GM21786 (cell line): ENCODE data around the gene ESPN.
"Not testable (repeated sequence)": the region's sequence is repeated elsewhere in the genome, so short reads cannot be mapped to it uniquely, and the experiment has no call there.

ENCODE experiments used
- ATAC-seq: cut with Tn5 transposase; IDR thresholded peaks from one replicate; pipeline ENCODE4 v1.9.1; 2021; ENCODE audit not compliant: unreplicated experiment

ESPN gene

DNA sequence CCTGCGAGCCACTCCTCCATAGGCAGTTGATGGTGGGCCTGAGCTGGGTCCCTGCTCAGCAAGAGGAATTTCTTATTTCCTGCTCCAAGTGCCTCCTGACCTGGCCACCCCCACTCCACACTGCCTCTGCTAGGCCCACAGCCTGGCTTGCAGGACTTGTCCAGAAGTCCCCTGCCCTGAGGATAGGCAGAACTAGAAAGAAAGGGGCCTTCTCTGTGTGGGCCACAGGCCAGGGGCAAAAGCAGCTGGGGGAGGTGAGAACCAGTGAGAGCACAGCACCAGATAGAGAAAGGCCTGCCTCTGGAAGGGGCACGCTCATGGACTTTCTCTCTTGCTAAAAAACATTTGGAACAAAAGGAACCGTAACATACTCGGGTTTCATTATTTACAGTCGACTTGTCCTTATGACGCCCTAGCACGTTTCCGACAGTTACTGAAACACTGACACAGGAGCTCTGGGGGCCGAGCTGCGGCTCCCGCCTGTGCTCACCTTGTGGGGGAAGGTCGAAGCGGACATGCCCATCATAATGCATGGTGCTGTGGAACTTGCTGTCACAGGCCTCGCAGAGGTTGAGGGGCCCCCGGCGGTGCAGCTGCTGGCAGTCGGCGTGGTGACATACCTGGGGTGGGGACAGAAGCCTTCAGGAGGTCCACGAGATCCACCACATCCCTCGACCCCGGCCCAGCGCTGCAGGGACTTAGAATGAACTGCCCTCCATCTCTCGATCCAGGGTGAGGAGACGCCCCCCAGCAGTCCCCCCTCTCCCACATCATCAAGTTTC, 52.7 kb downstream of the ESPN start:
- ATAC-seq: no peak

- ATAC-seq: no peak
Measured at GRCh38 chr1:6481820-6482219, 57.2 kb downstream of the ESPN start.

DNA sequence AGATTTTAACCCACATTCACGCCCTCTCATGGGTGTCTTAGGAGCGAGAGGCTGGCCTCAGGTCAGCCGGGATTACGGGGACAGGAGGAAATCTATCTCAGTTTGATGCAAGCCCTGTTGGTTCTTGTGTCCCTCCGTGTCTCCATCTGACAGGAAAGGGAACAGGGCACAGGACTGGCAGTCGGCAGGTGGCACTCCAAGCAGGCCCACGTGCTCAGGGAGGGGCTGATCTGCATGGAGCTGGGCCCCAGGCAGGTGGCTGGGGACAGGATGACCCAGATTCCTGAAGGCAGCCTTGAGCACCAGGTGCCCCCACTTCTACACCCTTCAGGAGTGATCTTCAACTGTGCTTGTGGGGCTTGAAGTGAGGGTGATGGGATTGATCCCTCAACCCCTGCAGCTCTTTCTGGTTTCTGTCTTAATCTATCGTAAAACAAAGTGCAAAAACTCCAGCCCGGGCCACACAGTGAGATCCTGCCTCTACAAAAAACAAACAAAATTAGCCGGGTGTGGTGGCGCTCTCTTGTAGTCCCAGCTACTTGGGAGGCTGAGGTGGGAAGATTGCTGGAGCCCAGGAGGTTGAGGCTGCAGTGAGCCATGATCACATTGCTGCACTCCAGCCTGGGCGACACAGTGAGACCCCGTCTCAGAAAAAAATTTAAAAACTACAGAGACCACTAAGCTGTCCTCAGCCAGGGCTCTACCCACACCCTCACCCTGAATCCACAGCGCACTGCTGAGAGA, 58.6 kb downstream of the ESPN start:
- no peak for ATAC-seq

- no peak for ATAC-seq
Measured at GRCh38 chr1:6483761-6484117, 59.2 kb downstream of the ESPN start.

- no peak for ATAC-seq
Measured at GRCh38 chr1:6484826-6485167, 60.2 kb downstream of the ESPN start.

- ATAC-seq: no peak
Measured at GRCh38 chr1:6485168-6486101, 60.9 kb downstream of the ESPN start.

GRCh38 chr1:6486433-6487011, 61.9 kb downstream of the ESPN start:
- ATAC-seq: no peak

DNA sequence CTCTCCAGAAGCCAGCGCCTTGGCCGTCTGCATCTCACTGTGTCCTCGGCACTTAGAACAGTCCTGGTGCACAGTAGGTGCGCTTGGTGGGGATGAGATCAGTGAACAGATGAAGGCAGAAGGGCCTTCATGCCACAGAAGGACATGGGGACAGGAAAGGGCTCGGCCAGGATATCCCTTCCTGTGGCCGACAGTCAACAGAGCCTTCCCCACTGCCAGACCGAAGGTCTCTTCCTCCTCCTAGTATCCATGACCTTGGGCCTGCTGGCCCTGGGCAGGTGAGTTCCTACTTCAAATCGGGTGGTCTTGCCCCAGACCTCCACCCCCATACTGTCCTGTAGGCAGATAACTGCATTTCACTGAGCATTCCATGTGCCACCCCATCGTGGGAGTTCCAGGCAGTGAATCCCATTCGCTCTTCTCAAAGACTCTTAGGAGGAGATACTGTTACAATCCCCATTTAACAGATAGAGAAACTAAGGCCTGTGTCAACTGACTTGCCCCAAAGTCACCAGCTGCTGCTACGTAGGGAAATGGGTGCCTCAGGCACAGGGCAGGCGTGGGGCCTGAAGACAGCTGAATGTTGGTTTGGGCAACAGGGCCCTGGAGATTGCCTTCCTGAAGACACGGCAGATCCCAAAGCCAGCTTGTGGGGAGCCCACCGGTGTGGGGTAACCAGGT, 63.4 kb downstream of the ESPN start:
- no peak for ATAC-seq

GRCh38 chr1:6488602-6489382, 64.2 kb downstream of the ESPN start:
- no peak for ATAC-seq

- ATAC-seq: no peak
Measured at GRCh38 chr1:6489383-6489765, 64.8 kb downstream of the ESPN start.

GRCh38 chr1:6489799-6490180, 65.2 kb downstream of the ESPN start:
- peak; percentile 72 for ATAC-seq

GRCh38 chr1:6490181-6491080, 65.9 kb downstream of the ESPN start:
- peak; percentile 7 for ATAC-seq

DNA sequence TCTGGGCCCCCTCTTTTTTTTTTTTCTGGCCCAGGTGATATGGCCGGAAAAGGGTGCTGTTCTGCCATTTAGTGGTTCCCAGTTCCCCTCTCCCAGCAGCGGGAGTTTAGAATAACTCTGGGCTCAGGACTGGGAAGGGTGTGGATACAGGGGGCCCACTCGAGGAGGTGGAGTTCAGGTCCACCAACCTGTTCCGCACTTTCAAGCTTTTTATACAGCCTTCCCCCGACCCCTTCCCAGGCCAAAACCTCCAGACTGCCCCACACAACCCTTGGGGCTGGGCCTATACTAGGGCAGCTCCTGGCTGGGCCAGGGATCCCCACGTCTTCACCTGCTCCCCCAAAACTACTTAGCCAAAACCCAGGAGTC, 66.5 kb downstream of the ESPN start:
- no peak for ATAC-seq

DNA sequence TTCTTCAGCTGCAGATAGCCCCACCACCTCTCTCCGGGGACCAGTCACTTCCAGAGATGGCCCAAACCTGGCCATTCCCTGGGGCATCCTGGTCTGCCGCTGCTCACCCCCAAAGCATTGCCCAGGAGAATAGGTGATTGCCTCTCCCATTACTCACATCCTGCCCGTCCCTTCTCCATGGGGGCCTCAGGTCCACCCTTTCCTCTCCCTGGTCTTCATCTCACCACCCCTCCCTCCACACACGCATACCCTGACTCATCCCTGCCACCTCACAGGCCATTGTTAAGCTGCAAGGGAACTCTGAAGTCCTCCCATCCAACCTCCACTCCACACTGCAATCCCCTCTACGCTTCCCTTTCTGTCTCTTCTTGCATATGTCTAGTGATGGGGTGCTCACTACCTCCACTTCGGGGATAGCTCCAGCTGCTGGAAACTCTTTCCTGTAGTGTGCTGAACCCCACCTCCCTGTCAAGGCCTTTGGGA, 66.9 kb downstream of the ESPN start, which contains the start of gene PLEKHG5:
Gene PLEKHG5 (minus strand): TSS at position 188 of the 483 bp plus-strand sequence. CDS start 14,096 bp downstream, outside the sequence.
- no peak for ATAC-seq

GRCh38 chr1:6491966-6492365, 67.4 kb downstream of the ESPN start:
- ATAC-seq: no peak

DNA sequence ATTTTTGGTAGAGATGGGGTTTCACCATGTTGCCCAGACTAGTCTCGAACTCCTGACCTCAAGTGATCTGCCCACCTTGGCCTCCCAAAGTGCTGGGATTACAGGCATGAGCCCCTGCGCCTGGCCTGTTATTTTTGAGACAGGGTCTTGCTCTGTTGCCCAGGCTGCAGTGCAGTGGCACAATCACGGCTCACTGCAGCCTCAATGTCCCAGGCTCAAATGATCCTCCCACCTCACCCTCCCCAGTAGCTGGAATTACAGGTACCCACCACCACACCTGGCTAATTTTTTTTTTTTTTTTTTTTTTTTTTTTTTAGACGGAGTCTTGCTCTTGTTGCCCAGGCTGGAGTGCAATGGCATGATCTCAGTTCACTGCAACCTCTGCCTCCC, 69.3 kb downstream of the ESPN start:
- not testable (repeated sequence) for ATAC-seq

- no peak for ATAC-seq
Measured at GRCh38 chr1:6494627-6495026, 70.1 kb downstream of the ESPN start.

DNA sequence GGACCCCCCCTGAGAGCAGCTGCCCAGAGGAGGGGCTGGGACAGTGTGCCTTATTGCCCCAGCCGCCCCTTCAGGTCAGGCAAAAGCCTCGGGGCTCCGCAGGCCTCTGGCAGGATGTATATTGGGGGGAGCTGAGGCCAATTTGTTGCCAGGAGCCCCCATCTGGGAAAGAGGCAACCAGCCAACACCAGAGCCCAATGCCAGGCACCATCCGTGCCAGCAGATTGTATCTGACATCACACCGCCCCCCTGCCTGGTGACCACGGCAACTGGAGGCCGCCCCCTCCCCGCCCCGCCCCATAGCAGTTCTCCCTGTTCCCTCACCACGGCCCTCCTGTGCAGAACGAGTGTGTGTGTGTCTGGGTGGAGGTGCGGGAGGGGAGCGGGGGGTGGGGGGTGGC, 70.5 kb downstream of the ESPN start:
- ATAC-seq: no peak
